Transverse colon (tissue), 3 donors: ENCODE data around the gene SVBP.

Experiments used
- EP300 ChIP-seq: sonication (generic); formaldehyde crosslinking; IDR thresholded peaks from one replicate; pipeline ENCODE4 v1.6.1; 2017; ENCODE audit warnings: antibody characterized with exemption, low read depth
- POLR2A ChIP-seq: fragments of 450-650 bp; IDR thresholded peaks from one replicate; pipeline ENCODE4 v1.6.1; 2016; ENCODE audit warnings: antibody characterized with exemption, mild to moderate bottlenecking, moderate library complexity
- TF ChIP-seq, protein P1 (sequence below), 5 experiments: fragments of 200-600 bp in 3 of 5; fragments of 450-650 bp in 2 of 5; sonication (generic) in 3 of 5; IDR thresholded peaks; 1 replicate in 2 of 5; 2 replicates in 3 of 5; pipeline ENCODE4 v1.5.1; 2016 to 2017; ENCODE audit warnings: antibody characterized with exemption in 5 of 5, inconsistent platforms in 3 of 5, mild to moderate bottlenecking in 2 of 5, moderate library complexity in 1 of 5

DNA sequence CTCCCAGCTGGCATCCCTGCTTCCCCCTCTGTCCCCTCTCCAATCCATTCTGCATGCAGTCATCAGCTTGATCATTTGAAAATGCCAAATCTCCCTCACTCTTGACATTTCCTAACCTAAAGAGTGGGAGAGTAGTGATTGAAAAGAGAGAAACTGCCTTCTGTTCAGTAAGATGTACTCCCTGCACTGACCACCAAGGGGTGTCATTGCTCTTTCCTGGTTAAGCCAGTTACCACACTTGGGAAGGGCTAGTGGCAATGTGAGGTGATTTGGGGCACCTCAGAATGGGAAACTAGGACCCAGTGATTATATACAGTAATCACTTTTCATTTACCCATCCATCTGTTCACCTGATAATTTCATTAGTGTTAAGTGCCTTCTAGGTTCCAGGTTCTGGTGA is 39.3 kb downstream of the SVBP start:
- TF ChIP-seq, protein P1, sequence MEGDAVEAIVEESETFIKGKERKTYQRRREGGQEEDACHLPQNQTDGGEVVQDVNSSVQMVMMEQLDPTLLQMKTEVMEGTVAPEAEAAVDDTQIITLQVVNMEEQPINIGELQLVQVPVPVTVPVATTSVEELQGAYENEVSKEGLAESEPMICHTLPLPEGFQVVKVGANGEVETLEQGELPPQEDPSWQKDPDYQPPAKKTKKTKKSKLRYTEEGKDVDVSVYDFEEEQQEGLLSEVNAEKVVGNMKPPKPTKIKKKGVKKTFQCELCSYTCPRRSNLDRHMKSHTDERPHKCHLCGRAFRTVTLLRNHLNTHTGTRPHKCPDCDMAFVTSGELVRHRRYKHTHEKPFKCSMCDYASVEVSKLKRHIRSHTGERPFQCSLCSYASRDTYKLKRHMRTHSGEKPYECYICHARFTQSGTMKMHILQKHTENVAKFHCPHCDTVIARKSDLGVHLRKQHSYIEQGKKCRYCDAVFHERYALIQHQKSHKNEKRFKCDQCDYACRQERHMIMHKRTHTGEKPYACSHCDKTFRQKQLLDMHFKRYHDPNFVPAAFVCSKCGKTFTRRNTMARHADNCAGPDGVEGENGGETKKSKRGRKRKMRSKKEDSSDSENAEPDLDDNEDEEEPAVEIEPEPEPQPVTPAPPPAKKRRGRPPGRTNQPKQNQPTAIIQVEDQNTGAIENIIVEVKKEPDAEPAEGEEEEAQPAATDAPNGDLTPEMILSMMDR (IDR thresholded peaks at IDR 0.05), result peak; percentile 46 to 55 (median 51)
- TF ChIP-seq POLR2A (no peak), EP300 (no peak)
